Breast epithelium (tissue), 4 donors: Measurements from ENCODE around the gene CTNNBIP1. TPM values are rescaled to one million over a fixed set of nuclear protein-coding genes. Genes with fewer than 3 reads are reported as not detected.
A peak's percentile ranks its signal among the peaks of the same experiment; 100 is the strongest.

Experiments used
- DNase-seq, 2 donors: peaks; one replicate each; pipeline ENCODE4 v3.0.0-alpha.2; 2019; ENCODE audit warnings: low spot score in 2 of 2
- H3K27ac ChIP-seq, 2 donors: fragments of 200-600 bp; sonication (generic) in 1 of 2; one replicate each; pipeline ENCODE4 v1.5.1; 2016 to 2019; ENCODE audit warnings: mild to moderate bottlenecking in 1 of 2
- H3K27me3 ChIP-seq, 2 donors: fragments of 200-600 bp; sonication (generic) in 1 of 2; one replicate each; pipeline versions ENCODE4 v1.5.1 to v1.6.0; 2017 to 2019; ENCODE audit warnings: control low read depth in 1 of 2, mild to moderate bottlenecking in 1 of 2
- H3K36me3 ChIP-seq: fragments of 200-600 bp; one replicate; pipeline ENCODE4 v1.5.1; 2019
- H3K4me1 ChIP-seq, 2 donors: fragments of 200-600 bp; sonication (generic); one replicate each; pipeline ENCODE4 v1.5.1; 2016 to 2019; ENCODE audit warnings: control low read depth in 1 of 2
- H3K4me3 ChIP-seq, 3 donors: fragments of 200-600 bp; sonication (generic); 1 replicate in 2 of 3; 2 replicates in 1 of 3; pipeline ENCODE4 v1.5.1; 2016 to 2019; ENCODE audit warnings: mild to moderate bottlenecking in 3 of 3, moderate library complexity in 2 of 3
- H3K9me3 ChIP-seq, 2 donors: fragments of 200-600 bp; sonication (generic) in 1 of 2; one replicate each; pipeline ENCODE4 v1.5.1; 2016 to 2019; ENCODE audit warnings: control low read depth in 1 of 2
- POLR2A ChIP-seq: fragments of 450-650 bp; IDR thresholded peaks from one replicate; pipeline ENCODE4 v1.6.1; 2016; ENCODE audit warnings: antibody characterized with exemption, mild to moderate bottlenecking, moderate library complexity
- POLR2AphosphoS5 ChIP-seq, 3 donors: sonication (generic); formaldehyde crosslinking; IDR thresholded peaks; one replicate each; pipeline ENCODE4 v1.6.1; 2017; ENCODE audit warnings: antibody characterized with exemption in 3 of 3
- intact Hi-C: fragments of 100-400 bp; cut with DNase I; formaldehyde crosslinking; loops from one replicate; pipeline ENCODE4 v1.15.1; 2023; ENCODE audit warnings: low total_unique reads
- total RNA-seq, 3 donors: library from RNA; depleted of rRNA; stranded (reverse); fragments of >200 nt; gene quantifications; one replicate each; pipeline ENCODE4 v1.1.0, GENCODE V29; 2016
- TF ChIP-seq, protein P1 (sequence below), 3 donors: fragments of 450-650 bp; IDR thresholded peaks; one replicate each; pipeline ENCODE4 v1.5.1; 2016 to 2017; ENCODE audit warnings: antibody characterized with exemption in 3 of 3, mild to moderate bottlenecking in 3 of 3, moderate library complexity in 3 of 3

CTNNBIP1 gene
- total RNA-seq, 3 donors from 2014 or later, result 25.9 to 37.9 (median 29.5) TPM

GRCh38 chr1:9816199-9816598 lies 93.9 kb downstream of the CTNNBIP1 start:
- intact Hi-C loops, result no loop called here
- DNase-seq, result no peak
- no peak overlapping the region for H3K27ac ChIP-seq

DNA sequence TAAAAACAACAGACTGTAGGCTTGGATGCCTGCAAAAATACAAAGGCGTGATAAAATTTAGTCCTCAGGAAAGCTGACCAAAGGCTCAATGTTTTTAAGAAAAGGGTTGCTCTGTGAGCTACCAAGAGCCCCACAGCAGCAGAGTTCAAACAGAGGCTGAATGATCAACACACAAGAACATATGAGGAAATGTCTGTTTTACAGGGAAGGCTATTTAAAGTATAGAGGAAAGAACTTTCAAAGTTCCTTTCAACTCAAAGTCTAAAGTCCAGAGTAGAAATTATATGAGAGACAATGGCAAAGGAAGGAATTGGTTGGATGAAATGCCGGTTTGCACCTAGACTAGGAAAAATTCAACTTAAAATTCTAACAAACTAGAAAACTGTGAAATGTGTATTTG lies 94.9 kb downstream of the CTNNBIP1 start:
- Histone ChIP-seq H3K36me3 (no peaks in the 10 kb centered on the region), H3K4me3 (no peak overlapping the region), H3K9me3 (no peaks in the 10 kb centered on the region), H3K27ac (no peak overlapping the region), H3K27me3 (no peaks in the 10 kb centered on the region), H3K4me1 (no peaks in the 10 kb centered on the region)
- TF ChIP-seq, protein P1, sequence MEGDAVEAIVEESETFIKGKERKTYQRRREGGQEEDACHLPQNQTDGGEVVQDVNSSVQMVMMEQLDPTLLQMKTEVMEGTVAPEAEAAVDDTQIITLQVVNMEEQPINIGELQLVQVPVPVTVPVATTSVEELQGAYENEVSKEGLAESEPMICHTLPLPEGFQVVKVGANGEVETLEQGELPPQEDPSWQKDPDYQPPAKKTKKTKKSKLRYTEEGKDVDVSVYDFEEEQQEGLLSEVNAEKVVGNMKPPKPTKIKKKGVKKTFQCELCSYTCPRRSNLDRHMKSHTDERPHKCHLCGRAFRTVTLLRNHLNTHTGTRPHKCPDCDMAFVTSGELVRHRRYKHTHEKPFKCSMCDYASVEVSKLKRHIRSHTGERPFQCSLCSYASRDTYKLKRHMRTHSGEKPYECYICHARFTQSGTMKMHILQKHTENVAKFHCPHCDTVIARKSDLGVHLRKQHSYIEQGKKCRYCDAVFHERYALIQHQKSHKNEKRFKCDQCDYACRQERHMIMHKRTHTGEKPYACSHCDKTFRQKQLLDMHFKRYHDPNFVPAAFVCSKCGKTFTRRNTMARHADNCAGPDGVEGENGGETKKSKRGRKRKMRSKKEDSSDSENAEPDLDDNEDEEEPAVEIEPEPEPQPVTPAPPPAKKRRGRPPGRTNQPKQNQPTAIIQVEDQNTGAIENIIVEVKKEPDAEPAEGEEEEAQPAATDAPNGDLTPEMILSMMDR (IDR thresholded peaks at IDR 0.05), result no peak
- TF ChIP-seq POLR2A, result no peak
- TF ChIP-seq POLR2AphosphoS5 (IDR thresholded peaks at IDR 0.05), result no peak
- intact Hi-C loops, result no loop called here
- no peak for DNase-seq

More at GRCh38 chr1:9816199-9816598, 93.9 kb downstream of the CTNNBIP1 start:
- Histone ChIP-seq H3K27me3 (no peaks in the 10 kb centered on the region), H3K4me1 (no peaks in the 10 kb centered on the region), H3K9me3 (no peaks in the 10 kb centered on the region), H3K4me3 (no peak overlapping the region), H3K36me3 (no peaks in the 10 kb centered on the region)
- TF ChIP-seq, protein P1 (IDR thresholded peaks at IDR 0.05), result no peak
- TF ChIP-seq POLR2AphosphoS5 (IDR thresholded peaks at IDR 0.05), result no peak
- no peak for TF ChIP-seq POLR2A

DNA sequence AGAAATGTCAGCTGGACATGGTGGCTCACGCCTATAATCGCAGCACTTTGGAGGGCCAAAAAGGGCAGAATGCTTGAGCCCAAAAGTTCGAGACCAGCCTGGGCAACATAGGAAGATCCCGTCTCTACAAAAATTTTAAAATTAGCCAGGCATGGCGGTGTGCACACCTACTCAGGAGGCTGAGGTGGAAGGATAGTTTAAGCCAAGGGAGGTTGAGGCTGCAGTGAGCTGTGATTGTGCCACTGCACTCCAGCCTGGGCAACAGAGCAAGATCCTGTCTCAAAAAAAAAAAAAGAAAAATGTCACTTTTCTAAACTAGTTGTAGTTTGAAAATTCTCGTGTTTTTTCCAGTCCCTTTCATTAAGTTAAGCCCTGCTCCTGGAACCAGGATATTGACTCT lies 95.5 kb downstream of the CTNNBIP1 start:
- Histone ChIP-seq H3K27me3 (no peaks in the 10 kb centered on the region), H3K9me3 (no peaks in the 10 kb centered on the region), H3K27ac (no peak overlapping the region), H3K4me1 (no peaks in the 10 kb centered on the region), H3K4me3 (no peak overlapping the region), H3K36me3 (no peaks in the 10 kb centered on the region)
- no peak for DNase-seq
- intact Hi-C loops, result no loop called here
- no peak for TF ChIP-seq POLR2AphosphoS5 (IDR thresholded peaks at IDR 0.05)

- intact Hi-C loops, result no loop called here
- TF ChIP-seq, protein P1 (IDR thresholded peaks at IDR 0.05), result no peak
- TF ChIP-seq POLR2A (no peak), POLR2AphosphoS5 (IDR thresholded peaks at IDR 0.05) (no peak)
- no peak for DNase-seq
- Histone ChIP-seq H3K4me3 (no peak overlapping the region), H3K9me3 (no peaks in the 10 kb centered on the region), H3K27ac (no peak overlapping the region), H3K27me3 (no peaks in the 10 kb centered on the region), H3K4me1 (no peaks in the 10 kb centered on the region), H3K36me3 (no peaks in the 10 kb centered on the region)
These were observed 98.7 kb downstream of the CTNNBIP1 start for GRCh38 chr1:9811239-9811966.

GRCh38 chr1:9809100-9809510 lies 101.0 kb downstream of the CTNNBIP1 start:
- intact Hi-C loops, result no loop called here
- Histone ChIP-seq H3K9me3 (no peaks in the 10 kb centered on the region), H3K4me3 (no peak overlapping the region), H3K27me3 (no peaks in the 10 kb centered on the region), H3K4me1 (no peaks in the 10 kb centered on the region), H3K36me3 (no peaks in the 10 kb centered on the region), H3K27ac (peak overlapping the region in 1 of 2 donors; percentile 25)
- TF ChIP-seq POLR2A (no peak), POLR2AphosphoS5 (IDR thresholded peaks at IDR 0.05) (no peak)
- TF ChIP-seq, protein P1 (IDR thresholded peaks at IDR 0.05), result no peak
- DNase-seq, result no peak
